PC-3 (cell line): ENCODE results near the gene CDC16. TPM values are rescaled to one million over a fixed set of nuclear protein-coding genes. Genes with fewer than 3 reads are reported as not detected.

Source experiments
- ATAC-seq: fragments of 200-7000 bp; cut with Tn5 transposase; 2 replicates; pipeline ENCODE4 v1.9.1; 2020; ENCODE audit warnings: mild to moderate bottlenecking, moderate library complexity
- BruUV-seq: library from RNA; stranded (reverse); fragments of 400-500 nt; replicated peaks from 2 replicates; lab custom pipeline; 2021; lab: Mats Ljungman, UMichigan
- CTCF ChIA-PET: fragments of 300-600 bp; sonication (Branson Sonifier 250); formaldehyde crosslinking; loops from one replicate; lab custom pipeline; 2022; ENCODE audit warnings: antibody characterized with exemption; lab: Charles Lee
- POLR2A ChIA-PET: fragments of 300-600 bp; sonication (Branson Sonifier 250); formaldehyde crosslinking; loops from one replicate; lab custom pipeline; 2022; ENCODE audit warnings: antibody characterized with exemption; ENCODE audit not compliant: unreplicated experiment; lab: Charles Lee
- DNase-seq: peaks from one replicate; pipeline ENCODE4 v3.0.0-alpha.2; 2015
- H2AFZ ChIP-seq: fragments of 300-600 bp; sonication (generic); 2 replicates; pipeline ENCODE4 v1.6.0; 2016; ENCODE audit warnings: antibody characterized with exemption, low read length
- H3F3A ChIP-seq: fragments of 300-600 bp; sonication (generic); one replicate; pipeline ENCODE4 v1.6.0; 2017; ENCODE audit warnings: antibody characterized with exemption, low read length, control low read depth, mild to moderate bottlenecking; ENCODE audit not compliant: unreplicated experiment
- H3K27ac ChIP-seq: fragments of 300-600 bp; sonication (generic); 2 replicates; pipeline ENCODE4 v1.5.1; 2016; ENCODE audit warnings: mild to moderate bottlenecking, low read length
- H3K27me3 ChIP-seq: fragments of 300-600 bp; sonication (generic); 2 replicates; pipeline ENCODE4 v1.6.1; 2016; ENCODE audit warnings: low read length, mixed read lengths
- H3K36me3 ChIP-seq: fragments of 300-600 bp; sonication (generic); 2 replicates; pipeline ENCODE4 v1.6.1; 2016; ENCODE audit warnings: low read depth, mixed run types, low read length, mixed read lengths
- H3K4me1 ChIP-seq: fragments of 300-600 bp; sonication (generic); 2 replicates; pipeline ENCODE4 v1.5.1; 2016; ENCODE audit warnings: low read length; ENCODE audit not compliant: insufficient read depth
- H3K4me2 ChIP-seq: fragments of 300-600 bp; sonication (generic); 2 replicates; pipeline ENCODE4 v1.6.0; 2016; ENCODE audit warnings: low read length
- H3K4me3 ChIP-seq: fragments of 300-600 bp; sonication (generic); 2 replicates; pipeline ENCODE4 v1.5.1; 2016; ENCODE audit warnings: mild to moderate bottlenecking, low read length, mixed read lengths
- H3K79me2 ChIP-seq: fragments of 300-600 bp; sonication (generic); 2 replicates; pipeline ENCODE4 v1.6.1; 2017; ENCODE audit warnings: low read length, mixed read lengths
- H3K9ac ChIP-seq: fragments of 300-600 bp; sonication (generic); 2 replicates; pipeline ENCODE4 v1.6.0; 2016; ENCODE audit warnings: mild to moderate bottlenecking, low read length
- H3K9me2 ChIP-seq: fragments of 300-600 bp; sonication (generic); replicated peaks from 2 replicates; pipeline ENCODE4 v1.6.1; 2016; ENCODE audit warnings: mixed run types, low read length, mixed read lengths
- H3K9me3 ChIP-seq: fragments of 300-600 bp; sonication (generic); 2 replicates; pipeline ENCODE4 v1.6.1; 2016; ENCODE audit warnings: low read length, mixed read lengths
- H4K20me1 ChIP-seq: fragments of 300-600 bp; sonication (generic); 2 replicates; pipeline ENCODE4 v1.6.1; 2016; ENCODE audit warnings: low read length, mixed read lengths
- EZH2 ChIP-seq: fragments of 300-600 bp; sonication (generic); IDR thresholded peaks from one replicate; pipeline ENCODE4 v1.6.1; 2017; ENCODE audit warnings: antibody characterized with exemption, mild to moderate bottlenecking, low read length; ENCODE audit not compliant: unreplicated experiment
- EZH2phosphoT487 ChIP-seq: fragments of 300-600 bp; sonication (generic); IDR thresholded peaks from 2 replicates; pipeline ENCODE4 v1.6.1; 2018; ENCODE audit warnings: mild to moderate bottlenecking, antibody characterized with exemption, low read length, borderline replicate concordance
- intact Hi-C: fragments of 100-400 bp; cut with micrococcal nuclease; formaldehyde crosslinking; loops from 2 replicates; pipeline ENCODE4 v1.9.0; 2023
- total RNA-seq: library from RNA; depleted of rRNA; stranded (reverse); fragments of >200 nt; gene quantifications from 2 replicates; pipeline ENCODE4 v1.2.3, GENCODE V29; 2014
- TF ChIP-seq, protein P1 (sequence below): fragments of 300-600 bp; sonication (generic); conservative IDR thresholded peaks from 2 replicates; pipeline ENCODE4 v1.5.1; 2017; ENCODE audit warnings: antibody characterized with exemption, low read depth, mild to moderate bottlenecking, low read length

CDC16 gene
- total RNA-seq, 1 experiment from 2014 or later = 16.0 TPM

DNA sequence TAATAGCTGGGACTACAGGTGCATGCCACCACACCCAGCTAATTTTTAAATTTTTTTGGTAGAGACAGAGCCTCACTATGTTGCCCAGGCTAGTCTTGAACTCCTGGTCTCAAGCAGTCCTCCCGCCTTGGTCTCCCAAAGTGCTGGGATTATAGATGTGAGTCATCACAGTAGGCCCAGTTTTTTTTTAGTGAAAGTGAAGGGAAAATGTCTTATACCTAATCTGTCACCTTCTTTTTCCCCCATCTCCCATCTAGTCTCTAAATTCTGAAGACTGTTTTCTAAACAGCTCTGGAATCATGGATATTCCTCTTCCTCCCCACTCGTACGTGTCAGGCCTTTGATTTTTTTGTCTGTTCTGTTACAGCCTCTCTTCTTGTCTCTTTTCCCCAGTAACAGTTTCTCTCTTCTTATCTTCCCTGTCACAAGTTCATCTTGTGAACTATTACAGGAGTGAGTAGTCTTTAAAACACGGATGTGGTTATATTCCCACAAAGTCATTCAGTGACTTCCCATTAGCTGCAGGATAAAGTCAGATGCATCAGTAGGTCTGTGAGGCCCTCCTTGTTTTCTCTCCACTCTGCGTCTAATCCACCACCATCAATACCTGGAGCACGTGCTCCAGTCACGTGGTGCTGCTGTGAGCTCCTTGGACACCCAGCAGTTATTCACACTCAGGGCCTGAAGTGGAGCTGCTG lies 2.9 kb downstream of the CDC16 start:
- CTCF ChIA-PET = no interaction called here

DNA sequence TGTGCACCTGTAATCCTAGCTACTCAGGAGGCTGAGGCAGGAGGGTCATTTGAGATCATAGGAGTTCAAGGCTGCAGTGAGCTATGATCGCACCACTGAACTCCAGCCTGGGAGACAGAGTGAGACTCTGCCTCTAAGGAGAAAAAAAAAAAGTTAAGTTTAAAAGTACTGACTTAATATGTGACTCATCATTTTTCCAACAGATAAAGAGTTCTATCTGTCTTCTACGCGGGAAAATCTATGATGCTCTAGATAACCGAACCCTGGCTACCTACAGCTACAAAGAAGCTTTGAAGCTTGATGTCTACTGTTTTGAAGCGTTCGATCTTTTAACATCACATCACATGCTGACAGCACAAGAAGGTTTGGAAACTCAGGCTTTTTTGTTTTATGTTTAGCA lies 7.2 kb downstream of the CDC16 start:
- no peaks in the 10 kb centered on the region for H3K27me3 ChIP-seq
- no peaks in the 10 kb centered on the region for H3K9me3 ChIP-seq
- H3K79me2 ChIP-seq = peaks cover 9% of the 10 kb centered on the region; the same call in 1 of the 2 replicates
- no peak overlapping the region for H2AFZ ChIP-seq
- no peak overlapping the region for H3K9ac ChIP-seq
- no peak for DNase-seq
- no peaks in the 10 kb centered on the region for H3F3A ChIP-seq
- CTCF ChIA-PET = no interaction called here
- BruUV-seq = no TSS peak
- no peak overlapping the region for H3K27ac ChIP-seq
- H3K4me1 ChIP-seq = no peaks in the 10 kb centered on the region
- H3K4me3 ChIP-seq = no peak overlapping the region
- no peak overlapping the region for H3K4me2 ChIP-seq
- H4K20me1 ChIP-seq = no peaks in the 10 kb centered on the region
- no peak for ATAC-seq
- TF ChIP-seq EZH2phosphoT487 (no peak), EZH2 (no peak)
- TF ChIP-seq, protein P1, sequence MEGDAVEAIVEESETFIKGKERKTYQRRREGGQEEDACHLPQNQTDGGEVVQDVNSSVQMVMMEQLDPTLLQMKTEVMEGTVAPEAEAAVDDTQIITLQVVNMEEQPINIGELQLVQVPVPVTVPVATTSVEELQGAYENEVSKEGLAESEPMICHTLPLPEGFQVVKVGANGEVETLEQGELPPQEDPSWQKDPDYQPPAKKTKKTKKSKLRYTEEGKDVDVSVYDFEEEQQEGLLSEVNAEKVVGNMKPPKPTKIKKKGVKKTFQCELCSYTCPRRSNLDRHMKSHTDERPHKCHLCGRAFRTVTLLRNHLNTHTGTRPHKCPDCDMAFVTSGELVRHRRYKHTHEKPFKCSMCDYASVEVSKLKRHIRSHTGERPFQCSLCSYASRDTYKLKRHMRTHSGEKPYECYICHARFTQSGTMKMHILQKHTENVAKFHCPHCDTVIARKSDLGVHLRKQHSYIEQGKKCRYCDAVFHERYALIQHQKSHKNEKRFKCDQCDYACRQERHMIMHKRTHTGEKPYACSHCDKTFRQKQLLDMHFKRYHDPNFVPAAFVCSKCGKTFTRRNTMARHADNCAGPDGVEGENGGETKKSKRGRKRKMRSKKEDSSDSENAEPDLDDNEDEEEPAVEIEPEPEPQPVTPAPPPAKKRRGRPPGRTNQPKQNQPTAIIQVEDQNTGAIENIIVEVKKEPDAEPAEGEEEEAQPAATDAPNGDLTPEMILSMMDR = no peak
- intact Hi-C loops = no loop called here
- H3K36me3 ChIP-seq = peaks cover 58% of the 10 kb centered on the region
- POLR2A ChIA-PET = interaction anchor here (0.7 kb wide), 1 partner anchor 86 kb away, joined by 7 read pairs; no protein-coding TSS in a partner anchor
- H3K9me2 ChIP-seq = no peaks in the 10 kb centered on the region

More for the DNA sequence above, 2.9 kb downstream of the CDC16 start:
- ATAC-seq = no peak
- intact Hi-C loops = no loop called here
- Histone ChIP-seq H3K4me3 (no peak overlapping the region), H2AFZ (no peak overlapping the region), H4K20me1 (peaks cover 5% of the 10 kb centered on the region; the same call in 1 of the 2 replicates), H3K36me3 (peaks cover 22% of the 10 kb centered on the region), H3K9me3 (no peaks in the 10 kb centered on the region), H3K79me2 (peaks cover 30% of the 10 kb centered on the region), H3K4me1 (peaks cover 3% of the 10 kb centered on the region; the same call in 1 of the 2 replicates), H3K27ac (no peak overlapping the region), H3K4me2 (no peak overlapping the region), H3F3A (no peaks in the 10 kb centered on the region), H3K9me2 (no peaks in the 10 kb centered on the region), H3K27me3 (no peaks in the 10 kb centered on the region), H3K9ac (no peak overlapping the region)
- BruUV-seq = no TSS peak
- DNase-seq = no peak
- POLR2A ChIA-PET = no interaction called here
- TF ChIP-seq, protein P1 = no peak
- TF ChIP-seq EZH2 = no peak
- no peak for TF ChIP-seq EZH2phosphoT487

DNA sequence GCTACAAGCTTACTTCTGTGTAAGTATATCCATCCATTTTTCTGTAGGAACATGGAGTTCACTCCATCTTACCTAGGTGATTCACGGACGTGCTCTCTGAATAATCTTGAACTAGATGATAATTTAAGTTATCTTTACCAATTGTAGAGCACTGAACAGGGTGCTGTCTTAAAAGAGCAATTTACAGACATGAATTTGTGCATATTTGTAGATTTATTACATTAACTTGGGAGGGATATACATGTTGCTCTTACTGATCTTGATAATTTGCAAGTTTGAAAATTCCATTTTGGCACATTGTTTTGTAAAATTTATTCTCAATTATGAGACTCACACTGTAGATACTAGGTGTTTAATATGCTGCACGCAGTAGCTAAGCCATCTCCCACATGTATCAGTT lies 9.3 kb downstream of the CDC16 start:
- DNase-seq (no peak), ATAC-seq (no peak)
- no peaks in the 10 kb centered on the region for H3K79me2 ChIP-seq
- no peaks in the 10 kb centered on the region for H3F3A ChIP-seq
- TF ChIP-seq, protein P1 = no peak
- TF ChIP-seq EZH2 (no peak), EZH2phosphoT487 (no peak)
- H3K9me3 ChIP-seq = no peaks in the 10 kb centered on the region
- H3K36me3 ChIP-seq = peaks cover 53% of the 10 kb centered on the region
- no peak overlapping the region for H3K4me2 ChIP-seq
- H3K4me1 ChIP-seq = no peaks in the 10 kb centered on the region
- H3K9me2 ChIP-seq = no peaks in the 10 kb centered on the region
- H3K27me3 ChIP-seq = no peaks in the 10 kb centered on the region
- POLR2A ChIA-PET = no interaction called here
- no peak overlapping the region for H2AFZ ChIP-seq
- H3K27ac ChIP-seq = no peak overlapping the region
- intact Hi-C loops = no loop called here
- no TSS peak for BruUV-seq
- H3K4me3 ChIP-seq = no peak overlapping the region
- no peaks in the 10 kb centered on the region for H4K20me1 ChIP-seq
- no peak overlapping the region for H3K9ac ChIP-seq
- CTCF ChIA-PET = interaction anchor here (0.6 kb wide), 1 partner anchor 296 kb away, joined by 3 read pairs; no protein-coding TSS in a partner anchor
